GM15510 (cell line): ENCODE measurements around the gene DLK2.

Source experiments
- POLR2A ChIP-seq: IDR thresholded peaks from 3 replicates; pipeline ENCODE4 v1.6.1; 2011; ENCODE audit warnings: borderline replicate concordance; ENCODE audit not compliant: insufficient read length; ENCODE audit errors: extremely low read depth

DLK2 gene

DNA sequence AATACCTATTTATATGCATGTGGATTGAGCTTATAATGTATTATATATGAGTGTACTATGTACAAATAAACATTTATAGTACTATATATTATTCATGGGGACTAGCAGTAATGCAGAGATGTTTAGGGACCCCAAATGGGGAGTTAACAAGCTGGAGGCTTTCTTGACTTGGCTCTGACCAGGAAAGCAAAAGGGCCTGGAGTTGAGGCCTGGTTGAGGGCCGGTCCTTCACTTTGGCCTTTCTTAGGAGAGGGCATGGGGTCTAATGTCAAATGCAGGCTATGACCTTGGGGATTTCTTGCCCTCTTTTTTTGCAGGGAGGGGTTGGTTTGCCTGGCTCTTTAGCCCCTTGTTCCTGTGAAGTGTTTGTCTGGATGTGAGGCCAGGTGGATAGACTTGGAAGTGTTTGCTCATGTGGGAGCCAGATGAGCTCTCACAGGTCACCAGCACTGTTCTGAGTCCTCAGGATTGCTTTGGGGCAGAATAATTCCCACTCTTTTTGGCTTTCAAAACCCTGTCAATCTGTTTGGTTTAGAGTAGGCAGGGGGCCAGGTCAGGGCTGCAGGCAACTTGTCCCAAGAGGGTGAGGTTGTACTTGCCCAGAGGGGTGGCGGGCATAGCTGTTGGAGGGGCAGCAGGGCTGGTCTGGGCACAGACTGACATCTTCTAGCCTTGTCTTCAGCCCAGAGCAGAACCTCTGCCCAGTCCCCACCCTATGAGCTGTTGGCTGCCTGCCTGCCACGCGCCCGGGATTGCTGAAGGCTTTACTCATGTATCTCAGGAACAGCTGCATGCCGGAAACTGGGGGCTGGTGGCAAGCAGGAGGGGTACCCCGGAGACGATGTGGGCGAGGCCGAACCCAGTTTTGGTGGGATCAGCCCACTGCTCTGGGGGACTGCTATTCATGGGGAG, 36.7 kb upstream of the DLK2 start:
- TF ChIP-seq POLR2A: no peak

DNA sequence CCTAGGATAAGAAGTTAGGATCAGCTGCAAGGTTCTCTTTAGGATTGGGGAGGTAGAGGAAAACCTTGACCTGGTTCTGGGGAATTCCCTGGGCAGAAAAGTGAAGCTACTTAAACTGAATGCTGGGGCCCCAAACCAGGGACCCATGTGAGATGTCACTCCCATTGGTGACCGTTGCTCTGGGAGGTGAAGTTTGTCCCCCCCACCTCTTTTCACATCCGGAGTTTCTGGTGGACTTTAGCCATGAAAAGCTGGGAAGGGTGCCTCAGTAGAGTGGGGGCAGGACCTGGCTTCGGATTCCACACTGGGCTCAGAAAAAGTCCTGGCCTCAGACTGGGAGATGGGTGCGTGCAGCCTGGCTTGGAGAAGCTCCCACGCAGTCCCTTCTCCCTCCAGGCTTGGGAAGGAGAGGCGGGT, 35.2 kb upstream of the DLK2 start:
- no peak for TF ChIP-seq POLR2A

DNA sequence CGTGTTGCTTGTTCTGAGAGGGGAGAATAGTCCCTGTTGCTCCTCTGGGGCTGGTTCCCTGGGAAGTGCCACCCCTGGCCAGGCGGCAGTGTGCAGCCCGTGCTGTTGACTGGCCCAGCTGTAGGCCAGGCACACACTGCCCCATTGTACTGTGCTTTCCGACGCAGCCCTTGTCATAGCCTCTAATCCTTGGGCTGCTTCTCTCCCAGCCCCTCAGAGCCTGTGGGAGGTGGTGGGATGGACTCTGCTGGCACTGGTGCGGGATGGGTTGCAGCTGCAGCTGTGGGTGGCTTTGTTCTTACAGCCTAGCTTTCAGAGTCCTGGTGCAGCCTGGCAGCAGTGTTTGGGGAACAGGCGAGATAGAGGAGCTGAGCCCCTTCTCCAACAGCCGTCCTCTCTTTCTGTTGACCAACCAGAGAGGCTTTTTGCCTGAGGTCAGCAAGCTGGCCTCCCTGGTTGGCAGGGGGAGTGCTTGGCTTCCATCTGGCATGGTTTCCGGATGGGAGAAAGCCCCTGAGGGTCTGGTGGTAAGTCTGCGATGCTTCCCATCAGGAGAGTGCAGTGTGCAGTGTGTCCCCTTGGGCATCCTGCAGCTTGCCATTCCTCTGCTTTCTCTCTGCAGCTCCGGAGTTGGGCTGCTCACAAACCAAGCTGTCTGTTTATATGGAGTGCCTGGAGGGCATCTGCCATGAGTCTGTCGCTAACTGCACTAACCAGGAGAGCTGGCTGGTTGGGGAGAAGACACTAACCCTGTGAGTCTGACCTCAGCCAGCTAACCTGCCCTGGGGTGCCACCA, 34.1 kb upstream of the DLK2 start:
- TF ChIP-seq POLR2A: no peak

DNA sequence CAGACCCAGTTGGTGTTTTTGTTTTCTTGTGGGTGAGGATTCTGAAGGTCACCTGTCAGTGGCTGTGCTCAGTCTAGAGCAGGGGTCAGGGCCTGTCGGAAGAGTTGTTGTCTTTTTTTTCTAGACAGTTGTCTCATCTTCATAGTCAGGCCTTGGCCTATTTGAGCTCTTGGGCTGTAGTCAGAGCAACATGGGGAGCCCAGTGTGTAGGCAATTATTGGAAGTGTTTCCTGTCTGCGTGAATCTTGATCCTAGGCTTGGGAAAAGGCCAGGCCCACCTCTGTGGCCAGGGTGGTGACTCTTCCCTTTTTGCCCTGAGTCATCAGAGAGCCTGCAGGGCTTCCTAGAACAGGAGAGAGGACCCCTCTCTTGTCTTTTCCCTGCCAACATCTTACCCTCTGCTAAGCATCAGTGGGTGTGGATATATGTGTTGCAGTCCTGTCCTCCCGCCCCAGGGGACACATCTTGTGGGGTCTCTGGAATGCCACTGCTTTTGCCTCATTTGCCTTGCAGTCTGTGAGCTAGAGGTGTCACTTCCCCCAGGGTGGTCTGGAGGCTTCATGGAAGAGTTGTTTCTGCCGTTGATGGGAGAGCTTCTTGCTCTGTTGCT, 33.4 kb upstream of the DLK2 start:
- no peak for TF ChIP-seq POLR2A

DNA sequence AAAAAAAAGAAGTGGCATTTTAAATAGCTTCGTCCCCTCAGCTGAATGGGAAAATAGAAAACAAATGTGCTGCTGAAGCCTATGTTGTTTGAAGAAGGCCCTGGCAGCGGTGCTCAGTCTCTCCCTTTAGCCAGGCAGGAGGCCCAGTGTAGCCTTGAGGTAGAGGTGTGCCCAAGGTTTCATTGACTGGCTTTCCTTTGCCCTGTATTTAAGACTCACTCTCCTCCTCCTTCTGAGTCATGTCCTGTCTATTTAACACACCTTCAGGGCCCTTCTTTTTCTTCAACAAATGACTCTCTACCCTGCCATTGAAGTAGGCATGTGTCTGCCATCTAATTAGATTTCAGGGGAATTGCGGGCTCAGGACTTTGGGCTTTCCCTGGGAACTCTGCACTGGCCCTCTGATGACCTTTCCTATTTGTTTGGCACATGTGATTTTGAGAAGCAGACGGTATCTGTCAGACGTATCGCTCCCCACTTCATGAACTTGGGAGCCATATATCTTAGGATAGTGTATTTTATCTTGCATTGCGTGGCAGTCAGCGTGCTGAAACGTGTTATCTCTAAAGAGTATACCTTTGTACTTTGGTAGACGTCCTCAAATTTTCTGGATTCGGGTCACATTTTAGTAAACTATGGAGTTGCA, 26.4 kb upstream of the DLK2 start:
- no peak for TF ChIP-seq POLR2A

DNA sequence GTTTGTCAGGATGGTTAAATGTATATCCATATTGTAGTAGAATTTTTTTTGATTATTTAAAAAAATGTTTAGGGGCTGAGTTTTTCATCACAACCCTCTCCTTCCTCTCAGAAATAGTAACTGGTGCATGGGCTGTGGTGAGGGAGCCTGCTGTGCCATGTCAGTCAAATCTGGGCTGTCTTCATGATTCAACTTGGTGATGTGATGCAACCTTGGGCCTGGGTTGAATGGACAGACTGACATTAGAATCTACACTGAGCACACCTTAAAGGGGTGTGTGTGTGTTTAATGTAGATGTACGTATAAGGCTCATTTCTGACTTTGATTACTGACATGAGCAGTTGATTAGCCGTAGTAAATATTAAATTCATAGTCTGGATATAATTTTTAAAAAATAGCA, 25.7 kb upstream of the DLK2 start:
- no peak for TF ChIP-seq POLR2A

DNA sequence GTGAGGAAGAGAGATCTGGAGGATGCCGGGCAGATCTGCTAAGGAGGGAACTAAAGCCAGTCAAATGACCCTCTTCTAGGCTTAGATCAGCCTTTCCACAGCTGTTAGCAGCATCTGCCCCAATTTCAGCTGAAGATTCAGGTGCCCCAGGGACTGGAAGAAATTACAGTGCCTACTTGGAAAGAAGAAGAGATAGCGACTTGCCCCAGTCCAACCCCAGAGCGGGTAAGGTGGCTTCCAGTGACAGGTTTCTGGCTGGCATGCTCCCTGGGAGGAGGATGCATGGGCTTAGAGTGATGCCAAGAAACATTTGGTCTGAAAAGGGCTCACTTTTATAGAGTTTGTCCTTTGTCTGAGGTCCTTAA, 22.6 kb upstream of the DLK2 start:
- TF ChIP-seq POLR2A: no peak

DNA sequence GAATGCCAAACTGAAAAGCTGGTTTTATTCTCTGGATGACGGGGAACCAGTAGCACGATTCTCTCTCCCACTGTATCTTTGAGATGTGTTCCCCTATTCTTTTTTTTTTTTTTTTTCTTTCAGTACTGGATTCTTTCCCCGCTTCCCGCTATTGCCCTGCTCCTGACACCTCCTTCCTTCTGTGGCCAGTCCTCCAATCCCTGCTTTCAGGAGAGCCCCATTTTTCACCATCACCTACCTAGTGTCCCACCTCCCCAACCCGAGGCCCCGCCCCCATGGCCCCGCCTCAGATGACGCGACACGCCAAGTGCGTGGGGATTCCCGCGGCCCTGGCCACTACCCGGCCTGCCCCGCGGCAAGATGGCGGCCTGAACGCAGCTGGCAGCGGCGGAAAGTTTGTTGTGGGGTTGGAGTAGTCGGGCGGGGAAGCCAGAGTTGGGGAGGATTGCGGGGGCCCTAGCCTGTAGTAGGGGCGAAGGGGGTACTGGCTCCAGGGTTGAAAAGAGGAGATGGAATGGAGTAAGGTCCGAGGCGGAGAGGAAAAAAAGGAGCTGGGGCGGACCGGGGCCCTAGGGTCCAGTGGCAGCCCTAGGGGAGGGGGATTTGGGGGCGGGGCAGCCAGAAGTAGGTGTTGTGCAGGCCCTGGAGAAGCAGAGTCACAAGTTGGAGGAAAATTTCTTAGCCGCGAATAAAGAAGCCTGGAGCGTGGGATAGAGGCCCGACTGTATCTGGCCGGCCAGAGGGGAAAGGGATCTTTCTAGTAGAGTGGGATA, 22.1 kb upstream of the DLK2 start, which contains the start of gene TJAP1:
Gene TJAP1 (plus strand): TSS at position 336 of the 773 bp plus-strand sequence. CDS start 21,432 bp downstream, outside the sequence.
- peak; percentile 93 for TF ChIP-seq POLR2A

DNA sequence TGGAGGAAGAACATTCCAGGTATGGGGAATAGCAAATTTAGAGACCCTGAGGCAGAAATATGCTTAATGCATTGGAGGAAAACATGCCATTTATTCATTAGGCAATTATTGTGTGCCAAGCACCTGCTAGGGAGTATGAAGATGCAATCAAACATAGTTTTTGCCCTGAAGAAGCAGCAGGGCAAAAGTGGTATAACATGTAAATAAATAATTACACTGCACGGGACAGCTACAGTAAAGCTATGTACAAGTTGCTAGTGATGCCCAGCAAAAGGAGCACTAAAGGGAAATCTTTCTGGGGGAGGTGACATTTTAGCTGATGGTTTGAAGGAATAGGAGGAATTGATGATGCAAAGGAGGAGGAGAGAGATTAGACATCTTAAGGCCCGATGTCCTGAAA, 21.4 kb upstream of the DLK2 start:
- no peak for TF ChIP-seq POLR2A

DNA sequence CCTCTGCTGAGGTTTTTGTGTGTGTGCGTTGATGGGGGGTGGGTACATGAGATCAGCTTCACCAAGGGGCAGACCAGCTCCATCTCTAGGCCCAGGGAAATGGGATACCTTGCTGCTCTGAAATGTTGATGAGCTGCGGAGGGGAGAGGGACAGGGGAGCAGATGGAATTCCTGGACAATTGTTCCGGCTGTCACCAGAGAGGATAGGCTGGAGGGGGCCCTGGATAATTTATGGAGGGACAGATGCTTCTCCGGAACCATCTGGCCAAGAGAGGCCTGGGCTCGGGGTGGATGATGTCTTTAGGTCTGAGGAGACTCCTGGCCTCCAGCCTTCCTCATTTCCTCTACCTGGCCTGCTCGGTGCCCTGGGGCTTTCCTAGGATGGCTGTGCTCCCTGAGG, 20.2 kb upstream of the DLK2 start:
- no peak for TF ChIP-seq POLR2A

DNA sequence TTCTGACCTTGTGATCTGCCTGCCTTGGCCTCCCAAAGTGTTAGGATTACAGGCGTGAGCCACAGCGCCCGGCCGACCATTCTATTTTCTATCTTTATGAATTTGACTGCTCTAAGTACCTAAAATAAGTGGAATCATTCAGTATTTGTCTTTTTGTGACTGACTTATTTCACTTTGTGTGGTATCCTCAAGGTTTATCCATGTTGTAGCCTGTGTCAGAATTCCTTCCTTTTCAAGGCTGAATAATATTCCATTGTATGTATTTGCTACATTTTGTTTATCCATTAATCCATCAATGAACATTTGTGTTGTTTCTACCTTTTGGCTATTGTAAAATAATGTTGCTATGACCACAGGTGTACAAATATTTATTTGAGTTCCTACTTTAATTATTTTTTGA, 17.2 kb upstream of the DLK2 start:
- no peak for TF ChIP-seq POLR2A

DNA sequence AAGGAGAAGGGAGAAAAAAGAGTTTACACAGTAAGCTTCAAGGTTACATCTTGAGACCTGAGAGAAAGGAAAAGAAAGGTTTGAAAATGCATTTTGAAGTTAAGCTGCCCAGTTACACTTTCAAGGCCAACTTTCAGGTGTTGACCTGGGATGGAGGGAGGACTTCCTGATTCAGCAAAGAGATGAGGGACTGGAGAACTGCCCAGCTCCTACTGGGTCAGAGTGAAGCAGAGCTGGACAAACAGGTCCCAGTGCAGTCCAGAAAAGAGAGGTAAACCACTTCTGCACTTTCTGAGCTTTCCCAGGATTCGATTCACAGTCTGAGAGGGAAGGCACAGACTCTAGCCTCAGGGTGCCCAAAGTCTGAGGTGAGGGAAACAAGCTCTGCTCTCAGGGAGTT, 16.1 kb upstream of the DLK2 start:
- TF ChIP-seq POLR2A: no peak

DNA sequence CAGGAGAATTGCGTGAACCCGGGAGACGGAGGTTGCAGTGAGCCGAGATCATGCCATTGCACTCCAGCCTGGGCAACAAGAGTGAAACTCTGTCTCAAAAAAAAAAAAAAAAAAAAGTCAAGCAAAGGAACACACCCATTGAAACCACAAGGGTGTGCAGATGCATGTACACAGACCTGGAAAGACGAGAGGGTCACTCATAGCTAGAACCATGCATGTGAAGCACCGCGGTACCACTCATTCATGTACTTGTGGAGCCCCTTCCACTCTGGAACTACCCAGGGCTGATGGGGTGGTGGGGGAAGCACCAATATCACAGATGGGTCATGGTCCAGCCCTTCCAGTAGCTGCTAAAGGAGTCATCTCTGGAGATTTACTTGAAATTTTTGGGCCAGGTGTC, 14.6 kb upstream of the DLK2 start:
- no peak for TF ChIP-seq POLR2A
